Measurements from ENCODE around the gene CDH4. TPM values are rescaled to one million over a fixed set of nuclear protein-coding genes. Genes with fewer than 3 reads are reported as not detected.

Gene CDH4
- total RNA-seq, 2 experiments from 2014 or later, result not detected

DNA sequence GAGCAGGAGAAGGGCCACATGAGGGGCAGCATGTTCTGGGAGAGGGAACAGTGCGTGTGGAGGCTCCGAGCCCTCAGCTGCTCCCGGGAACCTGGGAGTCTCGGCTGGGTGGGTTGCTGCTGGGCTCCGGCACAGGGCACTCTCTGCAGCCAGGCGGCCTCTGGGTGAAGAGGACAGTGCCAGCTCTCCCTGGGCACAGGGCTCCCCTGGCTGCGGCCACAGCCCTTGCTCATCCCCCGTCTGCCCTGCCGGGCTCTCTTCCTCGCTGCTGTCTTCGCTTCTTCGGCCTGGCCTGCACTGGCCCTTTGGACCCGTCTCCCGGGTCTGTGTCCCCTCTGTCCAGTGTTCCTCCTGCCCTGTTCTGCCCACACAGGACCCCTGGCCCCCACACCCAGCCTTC lies 48.2 kb downstream of the CDH4 start:
- Histone ChIP-seq H3K9me2 (ENCODE audit: insufficient read depth, low read length) (no peaks in the 10 kb centered on the region), H3K4me1 (ENCODE audit: insufficient read depth, low read length, poor library complexity, severe bottlenecking) (no peaks in the 10 kb centered on the region), H3K9me3 (ENCODE audit: low read length) (no peaks in the 10 kb centered on the region), H3K4me3 (ENCODE audit: low read depth, low read length, poor library complexity, severe bottlenecking) (no peak overlapping the region), H3K27ac (ENCODE audit: low read depth, low read length, poor library complexity, severe bottlenecking) (no peak overlapping the region), H2AFZ (ENCODE audit: low read length) (no peak overlapping the region), H3K4me2 (ENCODE audit: low read length) (no peak overlapping the region), H4K20me1 (ENCODE audit: insufficient read depth, low read length) (no peaks in the 10 kb centered on the region), H3K36me3 (ENCODE audit: insufficient read depth, low read length) (no peaks in the 10 kb centered on the region), H3K79me2 (ENCODE audit: insufficient read depth, low read depth, low read length) (no peaks in the 10 kb centered on the region)
- ChIA-PET POLR2A (no interaction called here), CTCF (ENCODE audit: unreplicated experiment) (no interaction called here)
- no TSS peak for BruUV-seq (replicated peaks)
- intact Hi-C loops (cut with micrococcal nuclease; ENCODE audit: unreplicated experiment), result no loop called here
- DNase-seq (ENCODE audit: low spot score), result no peak
- TF ChIP-seq, protein P1, sequence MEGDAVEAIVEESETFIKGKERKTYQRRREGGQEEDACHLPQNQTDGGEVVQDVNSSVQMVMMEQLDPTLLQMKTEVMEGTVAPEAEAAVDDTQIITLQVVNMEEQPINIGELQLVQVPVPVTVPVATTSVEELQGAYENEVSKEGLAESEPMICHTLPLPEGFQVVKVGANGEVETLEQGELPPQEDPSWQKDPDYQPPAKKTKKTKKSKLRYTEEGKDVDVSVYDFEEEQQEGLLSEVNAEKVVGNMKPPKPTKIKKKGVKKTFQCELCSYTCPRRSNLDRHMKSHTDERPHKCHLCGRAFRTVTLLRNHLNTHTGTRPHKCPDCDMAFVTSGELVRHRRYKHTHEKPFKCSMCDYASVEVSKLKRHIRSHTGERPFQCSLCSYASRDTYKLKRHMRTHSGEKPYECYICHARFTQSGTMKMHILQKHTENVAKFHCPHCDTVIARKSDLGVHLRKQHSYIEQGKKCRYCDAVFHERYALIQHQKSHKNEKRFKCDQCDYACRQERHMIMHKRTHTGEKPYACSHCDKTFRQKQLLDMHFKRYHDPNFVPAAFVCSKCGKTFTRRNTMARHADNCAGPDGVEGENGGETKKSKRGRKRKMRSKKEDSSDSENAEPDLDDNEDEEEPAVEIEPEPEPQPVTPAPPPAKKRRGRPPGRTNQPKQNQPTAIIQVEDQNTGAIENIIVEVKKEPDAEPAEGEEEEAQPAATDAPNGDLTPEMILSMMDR (conservative IDR thresholded peaks at IDR 0.05; ENCODE audit: low read length), result no peak
- TF ChIP-seq EZH2phosphoT487 (IDR thresholded peaks at IDR 0.05; ENCODE audit: borderline replicate concordance, low read depth, low read length), result no peak

DNA sequence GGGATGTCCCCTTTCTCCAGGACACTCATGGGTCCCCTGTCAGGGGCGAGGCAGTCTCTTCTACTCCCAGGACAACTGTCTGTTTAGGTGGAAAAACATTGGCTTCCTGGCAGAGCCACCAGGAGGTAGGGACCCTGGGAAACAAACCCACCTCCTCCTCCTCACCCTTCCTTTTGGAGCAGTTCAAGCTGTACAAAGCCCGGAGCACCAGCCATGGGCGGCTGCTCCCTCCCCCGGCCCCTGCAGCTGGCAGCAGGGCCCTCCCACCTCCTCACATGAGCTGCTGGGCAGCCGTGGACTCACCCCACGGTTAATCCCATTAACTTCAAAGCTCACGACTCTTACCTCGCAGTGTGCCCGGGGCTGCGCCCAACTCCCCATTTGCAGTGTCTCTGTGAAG lies 48.6 kb downstream of the CDH4 start:
- Histone ChIP-seq H3K27ac (ENCODE audit: low read depth, low read length, poor library complexity, severe bottlenecking) (no peak overlapping the region), H3K9me3 (ENCODE audit: low read length) (no peaks in the 10 kb centered on the region), H3K4me1 (ENCODE audit: insufficient read depth, low read length, poor library complexity, severe bottlenecking) (no peaks in the 10 kb centered on the region), H3K79me2 (ENCODE audit: insufficient read depth, low read depth, low read length) (no peaks in the 10 kb centered on the region), H3K36me3 (ENCODE audit: insufficient read depth, low read length) (no peaks in the 10 kb centered on the region), H2AFZ (ENCODE audit: low read length) (no peak overlapping the region), H3K4me3 (ENCODE audit: low read depth, low read length, poor library complexity, severe bottlenecking) (no peak overlapping the region), H3K4me2 (ENCODE audit: low read length) (no peak overlapping the region), H4K20me1 (ENCODE audit: insufficient read depth, low read length) (no peaks in the 10 kb centered on the region), H3K9me2 (ENCODE audit: insufficient read depth, low read length) (no peaks in the 10 kb centered on the region)
- CTCF ChIA-PET (ENCODE audit: unreplicated experiment), result no interaction called here
- TF ChIP-seq EZH2phosphoT487 (IDR thresholded peaks at IDR 0.05; ENCODE audit: borderline replicate concordance, low read depth, low read length), result no peak
- TF ChIP-seq, protein P1 (conservative IDR thresholded peaks at IDR 0.05; ENCODE audit: low read length), result no peak
- intact Hi-C loops (cut with micrococcal nuclease; ENCODE audit: unreplicated experiment), result no loop called here
- BruUV-seq (replicated peaks), result no TSS peak
- POLR2A ChIA-PET, result no interaction called here
- DNase-seq (ENCODE audit: low spot score), result no peak

DNA sequence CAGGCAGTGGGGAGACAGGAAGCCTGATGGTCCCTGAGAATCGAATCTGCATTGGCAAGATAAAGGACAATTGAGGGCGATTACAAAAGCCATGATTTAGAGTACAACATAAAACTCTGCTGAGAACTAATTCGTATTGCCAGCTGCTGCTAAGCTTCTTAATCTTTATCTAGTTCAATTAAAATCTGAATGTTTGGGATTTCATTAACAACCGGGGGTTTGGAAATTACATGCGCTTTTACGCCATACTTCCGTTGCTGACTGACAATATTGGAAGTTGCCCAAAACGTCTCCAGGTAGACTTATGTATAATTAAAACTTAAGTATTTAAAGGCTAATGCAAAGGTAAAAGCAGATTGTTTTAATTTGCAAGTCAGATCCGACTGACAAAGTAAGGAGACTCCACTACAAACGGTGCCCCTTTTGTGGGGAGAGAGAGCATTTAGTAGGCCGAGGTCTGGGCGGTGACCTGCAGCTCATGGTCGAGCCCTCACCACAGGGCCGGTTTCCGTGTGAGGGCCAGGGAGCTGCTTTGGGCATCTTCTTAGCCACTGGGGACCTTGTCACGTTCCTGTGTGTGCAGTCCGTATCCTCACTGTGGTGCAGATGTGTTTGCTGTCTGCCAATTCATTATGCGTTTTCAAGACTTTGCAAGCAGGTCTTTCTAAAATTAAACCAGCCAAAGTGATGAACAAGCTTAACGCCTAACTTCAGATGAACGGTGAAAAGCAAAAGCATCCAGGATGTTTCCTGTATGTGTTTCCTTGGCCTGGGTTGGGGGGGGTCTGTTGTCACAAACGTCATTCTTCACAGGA lies 49.9 kb downstream of the CDH4 start:
- DNase-seq (ENCODE audit: low spot score), result no peak
- no peaks in the 10 kb centered on the region for H3K36me3 ChIP-seq (ENCODE audit: insufficient read depth, low read length)
- CTCF ChIA-PET (ENCODE audit: unreplicated experiment), result no interaction called here
- no peaks in the 10 kb centered on the region for H3K9me3 ChIP-seq (ENCODE audit: low read length)
- H3K9me2 ChIP-seq (ENCODE audit: insufficient read depth, low read length), result no peaks in the 10 kb centered on the region
- no peaks in the 10 kb centered on the region for H3K4me1 ChIP-seq (ENCODE audit: insufficient read depth, low read length, poor library complexity, severe bottlenecking)
- no peak overlapping the region for H2AFZ ChIP-seq (ENCODE audit: low read length)
- H3K27ac ChIP-seq (ENCODE audit: low read depth, low read length, poor library complexity, severe bottlenecking), result no peak overlapping the region
- H4K20me1 ChIP-seq (ENCODE audit: insufficient read depth, low read length), result no peaks in the 10 kb centered on the region
- no peak overlapping the region for H3K4me2 ChIP-seq (ENCODE audit: low read length)
- no peak for TF ChIP-seq EZH2phosphoT487 (IDR thresholded peaks at IDR 0.05; ENCODE audit: borderline replicate concordance, low read depth, low read length)
- TF ChIP-seq, protein P1 (conservative IDR thresholded peaks at IDR 0.05; ENCODE audit: low read length), result no peak
- intact Hi-C loops (cut with micrococcal nuclease; ENCODE audit: unreplicated experiment), result no loop called here
- POLR2A ChIA-PET, result no interaction called here
- no peak overlapping the region for H3K4me3 ChIP-seq (ENCODE audit: low read depth, low read length, poor library complexity, severe bottlenecking)
- H3K79me2 ChIP-seq (ENCODE audit: insufficient read depth, low read depth, low read length), result no peaks in the 10 kb centered on the region
- no TSS peak for BruUV-seq (replicated peaks)

Data from OCI-LY7 (cell line).